Astrocyte of the cerebellum (primary cell): ENCODE results near the gene RAPGEF4.
A peak's percentile ranks its signal among the peaks of the same experiment; 100 is the strongest.
"Not testable (repeated sequence)": the region's sequence is repeated elsewhere in the genome, so short reads cannot be mapped to it uniquely, and the experiment has no call there.

ENCODE experiments used
- DNase-seq: peaks from one replicate; pipeline ENCODE4 v3.0.0-alpha.2; 2011; ENCODE audit warnings: low read depth
- H3K4me3 ChIP-seq: 2 replicates; pipeline ENCODE4 v1.5.1; 2011; ENCODE audit warnings: mild to moderate bottlenecking, low read depth, low read length, moderate library complexity
- CTCF ChIP-seq: IDR thresholded peaks from 2 replicates; pipeline ENCODE4 v1.5.1; 2012; ENCODE audit warnings: low read length, low read depth, moderate library complexity, mild to moderate bottlenecking; ENCODE audit errors: missing control alignments
- in situ Hi-C: cut with HindIII; loops from 2 replicates; pipeline ENCODE4 v1.10.0; 2017; ENCODE audit warnings: low sequenced_read_pairs

RAPGEF4 gene

DNA sequence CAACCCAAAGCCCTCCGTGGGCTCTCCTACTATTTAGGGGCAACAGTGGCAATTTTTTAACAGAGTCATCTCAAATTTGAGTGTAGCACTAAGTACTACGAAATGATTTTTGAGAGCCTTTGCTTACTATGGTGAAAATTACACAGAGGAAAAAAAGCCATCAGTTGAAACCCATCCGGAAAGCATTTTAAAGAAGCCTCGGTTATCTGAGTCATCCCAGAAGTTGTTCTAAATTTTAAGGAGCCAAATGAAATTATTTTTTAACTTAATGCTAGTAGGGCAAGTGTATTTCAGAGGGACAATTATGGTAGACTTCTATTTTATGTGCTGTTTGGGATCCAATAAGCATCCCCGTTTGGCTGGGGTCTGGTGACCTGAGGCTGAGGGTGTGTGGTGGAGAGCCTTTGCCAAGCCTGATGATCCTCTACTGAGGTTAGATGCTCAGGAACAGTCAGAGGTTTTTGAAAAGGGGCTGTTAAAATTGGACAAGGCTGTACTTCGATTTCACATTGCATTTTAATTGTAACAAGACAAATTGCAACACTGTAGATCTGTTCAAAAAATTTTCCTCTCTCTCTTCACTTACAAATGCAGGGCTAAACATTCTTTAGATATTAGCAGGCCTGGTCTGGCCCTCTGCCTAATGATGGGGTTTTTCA is 47.0 kb downstream of the RAPGEF4 start:
- in situ Hi-C loops = no loop called here
- DNase-seq = no peak
- TF ChIP-seq CTCF = no peak
- H3K4me3 ChIP-seq = no peak overlapping the region

DNA sequence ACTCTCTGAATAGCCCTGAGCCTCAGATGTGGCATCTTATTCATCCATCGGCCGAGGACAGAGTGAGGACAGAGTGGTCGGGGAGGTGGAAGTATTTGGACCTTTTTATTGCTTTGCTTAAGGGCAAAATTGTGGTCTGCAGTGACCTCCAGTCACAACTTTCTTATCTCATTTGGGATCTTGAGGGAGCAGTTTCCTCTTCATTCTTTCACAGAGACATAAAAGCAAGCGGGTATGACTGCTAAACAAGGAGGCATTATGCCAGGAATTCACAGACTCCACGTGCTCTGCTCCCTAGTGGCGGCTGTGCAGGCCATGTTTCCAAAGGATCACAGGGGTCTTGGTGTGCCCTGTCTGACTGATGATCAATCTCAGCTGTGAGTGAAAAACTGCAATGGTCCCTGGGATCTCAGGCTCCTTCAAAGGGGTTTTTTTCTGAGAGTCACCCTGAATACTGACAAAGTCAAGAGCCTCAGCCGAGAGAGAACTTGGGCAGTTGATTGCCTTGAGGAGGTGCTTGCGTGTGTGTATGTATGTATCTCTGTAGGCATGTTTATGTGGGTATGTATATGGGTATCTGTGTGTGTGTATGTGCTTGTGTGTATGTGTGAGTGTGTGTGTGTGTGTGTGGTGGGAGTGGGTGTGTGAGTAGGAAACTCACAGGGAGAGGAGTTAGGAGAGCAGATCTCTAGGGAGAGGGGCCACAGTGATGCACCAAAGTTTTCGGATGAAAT is 47.7 kb downstream of the RAPGEF4 start:
- peak; percentile 40 for TF ChIP-seq CTCF
- H3K4me3 ChIP-seq = no peak overlapping the region
- DNase-seq = peak; percentile 98
- in situ Hi-C loops = no loop called here

DNA sequence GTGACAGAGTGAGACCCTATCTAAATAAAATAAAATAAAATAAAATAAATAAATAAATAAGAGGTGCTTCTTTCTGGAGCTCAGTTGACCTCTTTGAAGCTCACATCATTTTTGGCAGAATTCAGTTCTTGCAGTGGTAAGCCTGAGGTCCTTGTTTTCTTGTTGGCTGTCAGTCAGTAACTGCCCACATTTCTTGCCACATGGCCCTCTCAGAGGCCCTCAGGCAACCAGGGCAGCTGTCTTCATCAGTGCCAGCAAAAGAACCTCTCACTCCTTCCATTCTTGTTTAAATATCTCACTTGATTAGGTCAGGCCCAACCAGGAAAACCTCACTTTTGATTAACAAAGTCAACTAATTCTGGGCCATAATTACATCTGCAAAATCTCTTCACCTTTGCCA is 53.2 kb downstream of the RAPGEF4 start:
- no peak for TF ChIP-seq CTCF
- H3K4me3 ChIP-seq = no peak overlapping the region
- DNase-seq = no peak
- in situ Hi-C loops = no loop called here

DNA sequence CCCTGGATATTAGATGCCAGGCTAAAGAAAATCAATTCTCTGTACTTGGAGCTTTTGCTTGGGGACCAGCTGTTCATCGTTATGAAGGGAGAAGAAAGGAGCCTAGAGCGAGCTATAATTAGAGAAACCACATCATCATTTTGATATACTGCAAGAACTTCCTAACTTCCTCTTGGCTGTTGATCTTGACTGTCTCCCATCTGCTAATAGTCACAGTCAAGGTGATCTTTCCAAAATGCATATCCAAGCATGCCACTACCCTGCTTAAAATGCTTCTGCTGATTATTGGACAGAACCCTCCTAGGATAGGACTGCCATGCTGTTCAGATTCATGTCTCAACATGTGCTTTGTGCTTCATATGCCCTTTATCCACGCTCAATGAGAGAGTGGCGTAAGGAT is 54.8 kb downstream of the RAPGEF4 start:
- H3K4me3 ChIP-seq = no peak overlapping the region
- no peak for DNase-seq
- TF ChIP-seq CTCF = no peak
- in situ Hi-C loops = no loop called here

DNA sequence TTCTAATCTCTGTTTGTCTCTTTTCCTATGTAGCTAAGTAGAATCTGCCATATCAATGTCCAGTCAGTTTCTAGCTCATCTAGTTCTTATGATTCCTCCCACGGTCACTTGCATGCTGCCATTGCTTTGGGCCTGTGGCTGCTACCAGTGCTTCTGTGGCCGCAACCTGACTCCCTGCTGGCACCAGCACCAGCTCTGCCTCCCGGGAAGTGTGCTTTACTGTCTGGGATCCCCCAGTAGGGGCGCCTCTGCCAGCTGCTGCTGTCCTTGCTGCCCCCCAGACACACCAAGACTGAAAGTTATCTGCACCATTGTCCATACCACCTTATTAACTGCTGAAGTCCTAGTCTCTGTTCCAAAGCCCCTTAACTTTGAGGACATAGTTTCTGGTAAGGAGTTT is 56.3 kb downstream of the RAPGEF4 start:
- in situ Hi-C loops = no loop called here
- no peak overlapping the region for H3K4me3 ChIP-seq
- no peak for TF ChIP-seq CTCF
- no peak for DNase-seq

- TF ChIP-seq CTCF = no peak
- peak; percentile 37 for DNase-seq
- in situ Hi-C loops = no loop called here
- no peak overlapping the region for H3K4me3 ChIP-seq
Measured at GRCh38 chr2:172792711-172793110, 57.1 kb downstream of the RAPGEF4 start.

DNA sequence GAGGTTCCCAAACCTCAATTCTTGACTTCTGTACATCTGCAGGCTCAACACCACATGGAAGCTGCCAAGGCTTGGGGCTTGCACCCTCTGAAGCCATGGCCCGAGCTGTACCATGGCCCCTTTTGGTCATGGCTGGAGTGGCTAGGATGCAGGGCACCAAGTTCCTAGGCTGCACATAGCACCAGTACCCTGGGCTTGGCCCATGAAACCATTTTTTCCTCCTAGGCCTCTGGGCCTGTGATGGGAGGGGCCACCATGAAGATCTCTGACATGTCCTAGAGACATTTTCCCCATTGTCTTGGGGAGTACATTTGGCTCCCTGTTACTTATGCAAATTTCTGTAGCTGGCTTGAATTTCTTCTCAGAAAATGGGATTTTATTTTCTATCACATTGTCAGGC is 67.7 kb downstream of the RAPGEF4 start:
- DNase-seq, H3K4me3 ChIP-seq, in situ Hi-C loops: not testable (repeated sequence)
